SKM-1 (cell line): ENCODE data around the gene KCNMB4.
"Not testable (repeated sequence)": the region's sequence is repeated elsewhere in the genome, so short reads cannot be mapped to it uniquely, and the experiment has no call there.

Experiments
- DNase-seq: peaks from one replicate; lab custom pipeline; 2025; ENCODE audit not compliant: unreplicated experiment; lab: John Stamatoyannopoulos, UW

The KCNMB4 gene

GRCh38 chr12:70367258-70368141, 1.4 kb downstream of the KCNMB4 start:
- no peak for DNase-seq

GRCh38 chr12:70372881-70373280, 6.8 kb downstream of the KCNMB4 start:
- no peak for DNase-seq

GRCh38 chr12:70379846-70380245, 13.8 kb downstream of the KCNMB4 start:
- DNase-seq: no peak

- DNase-seq: no peak
Measured at GRCh38 chr12:70383484-70383883, 17.4 kb downstream of the KCNMB4 start.

- no peak for DNase-seq
Measured at GRCh38 chr12:70383886-70384285, 17.8 kb downstream of the KCNMB4 start.

- DNase-seq: no peak
Measured at GRCh38 chr12:70386771-70387170, 20.7 kb downstream of the KCNMB4 start.

- DNase-seq: no peak
Measured at GRCh38 chr12:70389678-70390077, 23.6 kb downstream of the KCNMB4 start.

GRCh38 chr12:70392631-70393030, 26.5 kb downstream of the KCNMB4 start:
- not testable (repeated sequence) for DNase-seq

GRCh38 chr12:70393787-70394499, 27.9 kb downstream of the KCNMB4 start:
- no peak for DNase-seq

- no peak for DNase-seq
Measured at GRCh38 chr12:70398002-70398401, 31.9 kb downstream of the KCNMB4 start.

GRCh38 chr12:70398862-70399261, 32.8 kb downstream of the KCNMB4 start:
- DNase-seq: no peak

- no peak for DNase-seq
Measured at GRCh38 chr12:70399311-70399710, 33.2 kb downstream of the KCNMB4 start.

GRCh38 chr12:70400124-70400523, 34.0 kb downstream of the KCNMB4 start:
- no peak for DNase-seq

GRCh38 chr12:70402597-70402996, 36.5 kb downstream of the KCNMB4 start:
- DNase-seq: no peak

GRCh38 chr12:70403826-70404225, 37.7 kb downstream of the KCNMB4 start:
- no peak for DNase-seq

- no peak for DNase-seq
Measured at GRCh38 chr12:70408004-70408790, 42.1 kb downstream of the KCNMB4 start.

- no peak for DNase-seq
Measured at GRCh38 chr12:70415987-70416386, 49.9 kb downstream of the KCNMB4 start.

GRCh38 chr12:70417121-70417520, 51.0 kb downstream of the KCNMB4 start:
- DNase-seq: no peak

GRCh38 chr12:70418101-70418500, 52.0 kb downstream of the KCNMB4 start:
- no peak for DNase-seq

GRCh38 chr12:70422631-70423030, 56.5 kb downstream of the KCNMB4 start:
- no peak for DNase-seq

GRCh38 chr12:70426620-70427019, 60.5 kb downstream of the KCNMB4 start:
- no peak for DNase-seq
